ENCODE data around the gene FOCAD.

Gene FOCAD

DNA sequence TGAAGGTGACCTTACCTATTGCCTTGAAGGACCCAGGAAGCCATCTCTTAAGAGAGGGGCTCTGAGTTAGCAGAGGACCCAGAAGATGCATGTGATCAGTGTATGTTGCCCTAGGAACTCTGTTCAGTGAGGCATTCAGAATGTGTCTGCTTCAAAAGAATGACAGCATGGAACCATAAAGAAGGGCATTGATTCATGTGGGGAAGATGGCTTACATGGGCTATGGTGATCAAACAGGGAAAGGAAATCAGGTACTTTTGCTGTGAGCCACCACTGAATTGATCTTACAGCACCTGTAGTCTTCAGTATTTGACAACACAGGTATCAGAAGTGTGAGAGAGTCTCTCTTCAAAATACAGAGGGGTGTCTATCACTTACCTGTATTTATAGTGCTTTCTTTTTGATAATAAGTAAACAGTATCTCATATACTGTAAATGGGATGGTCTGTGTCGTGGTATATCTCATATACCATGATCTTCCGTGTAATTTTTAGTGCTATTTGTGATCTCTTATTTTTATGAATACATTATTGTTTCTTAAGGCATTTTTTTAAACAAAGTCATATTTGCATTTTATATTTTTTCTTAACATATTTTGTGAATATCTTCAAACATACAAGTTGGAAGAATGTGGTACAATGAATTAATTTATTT is 57.0 kb downstream of the FOCAD start:
- no peak for DNase-seq

DNA sequence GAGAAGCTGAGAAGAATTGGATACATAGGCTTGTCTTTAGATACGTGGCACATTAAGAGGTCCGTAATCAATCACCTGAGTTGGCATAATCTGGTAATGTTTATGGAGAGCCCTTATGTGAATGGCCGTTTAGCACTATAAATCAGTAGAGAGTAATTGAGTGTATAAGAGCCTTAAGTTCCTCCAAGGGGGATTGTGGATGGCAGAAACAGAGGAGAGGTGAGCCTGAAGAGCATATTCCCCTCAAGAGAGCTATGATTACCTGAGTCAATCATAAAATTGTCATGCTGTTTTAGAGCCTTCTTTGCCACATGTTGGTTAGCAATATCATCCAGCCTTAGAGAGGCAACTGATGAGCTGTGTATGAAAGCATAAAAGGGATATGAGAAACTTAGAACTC is 58.8 kb downstream of the FOCAD start:
- no peak for DNase-seq

DNA sequence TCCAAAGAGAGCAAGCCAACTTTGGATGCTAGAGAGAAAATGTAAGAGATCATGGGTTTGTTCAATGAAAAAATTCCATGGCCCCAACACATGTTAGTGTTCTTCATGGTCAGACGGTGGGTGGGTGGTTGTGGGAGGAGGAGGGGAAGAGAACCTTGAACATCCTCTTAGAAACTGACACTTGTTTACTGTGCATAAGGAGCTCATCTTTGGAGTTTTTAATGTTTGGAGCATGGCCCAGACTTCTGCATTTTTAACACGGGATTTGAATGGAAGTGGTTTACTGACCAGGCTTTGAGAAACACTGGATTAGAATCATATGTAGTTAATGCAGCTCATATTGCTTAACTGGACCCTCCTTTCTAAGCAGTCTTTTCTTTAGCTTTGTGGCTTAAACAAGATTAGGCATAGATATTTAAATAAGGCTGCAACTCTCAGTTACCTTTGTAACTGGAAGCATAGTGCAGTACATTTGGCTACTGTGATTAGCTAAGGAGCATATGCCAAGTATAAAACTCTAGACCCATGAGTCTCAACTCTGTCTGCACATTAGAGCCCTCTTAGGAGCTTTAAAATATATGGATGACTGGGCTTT is 60.1 kb downstream of the FOCAD start:
- no peak for DNase-seq

DNA sequence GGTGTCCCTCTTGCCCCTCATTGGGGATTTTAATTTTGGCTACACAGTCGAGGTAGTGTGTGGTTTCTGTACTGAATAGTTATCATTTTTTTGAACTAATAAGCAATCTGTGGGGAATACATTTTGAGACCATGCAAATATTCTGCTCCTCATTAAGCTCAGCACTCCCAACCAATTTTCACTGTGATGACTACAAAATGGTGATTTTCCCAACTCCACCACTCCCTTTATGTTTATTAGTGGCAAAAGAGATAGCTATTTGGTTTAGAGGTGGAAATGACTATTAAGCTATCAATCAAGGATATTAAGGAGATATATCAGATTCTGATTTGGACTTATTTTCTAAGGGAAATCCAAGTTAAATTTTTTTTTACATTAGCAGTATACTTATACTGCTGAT is 62.9 kb downstream of the FOCAD start:
- no peak for DNase-seq

DNA sequence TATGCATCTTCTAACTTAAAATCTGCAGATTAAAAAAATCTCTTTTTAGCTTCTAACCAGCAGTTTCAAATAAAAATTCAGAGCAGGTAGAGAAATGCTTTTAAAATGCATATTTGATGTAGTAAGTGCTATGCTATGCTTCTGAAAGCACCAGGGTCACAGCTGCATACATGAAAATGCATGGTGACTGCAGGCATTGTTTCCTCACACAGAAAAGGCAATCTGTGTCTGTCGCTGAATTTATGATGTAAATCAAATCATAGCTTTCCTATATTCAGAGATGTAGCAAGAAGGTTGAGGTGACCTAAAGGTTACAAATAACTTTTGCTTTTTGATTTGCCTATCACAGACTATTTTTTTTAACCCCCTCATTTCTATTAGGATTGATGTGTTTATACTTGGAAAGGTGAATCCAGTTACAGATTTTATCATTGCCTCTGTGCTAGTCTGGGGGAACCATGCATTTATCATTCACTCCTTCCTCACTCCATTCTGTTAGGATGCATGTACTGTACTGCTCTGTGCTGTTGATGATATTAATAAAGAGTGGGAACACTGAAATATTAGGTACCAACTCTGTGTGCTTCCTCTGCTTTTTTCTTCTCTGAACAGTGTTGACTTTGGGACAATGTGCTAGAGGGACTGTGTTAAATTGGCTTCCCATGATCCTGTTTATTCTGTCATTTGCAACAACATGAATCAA is 65.6 kb downstream of the FOCAD start:
- DNase-seq, result no peak

DNA sequence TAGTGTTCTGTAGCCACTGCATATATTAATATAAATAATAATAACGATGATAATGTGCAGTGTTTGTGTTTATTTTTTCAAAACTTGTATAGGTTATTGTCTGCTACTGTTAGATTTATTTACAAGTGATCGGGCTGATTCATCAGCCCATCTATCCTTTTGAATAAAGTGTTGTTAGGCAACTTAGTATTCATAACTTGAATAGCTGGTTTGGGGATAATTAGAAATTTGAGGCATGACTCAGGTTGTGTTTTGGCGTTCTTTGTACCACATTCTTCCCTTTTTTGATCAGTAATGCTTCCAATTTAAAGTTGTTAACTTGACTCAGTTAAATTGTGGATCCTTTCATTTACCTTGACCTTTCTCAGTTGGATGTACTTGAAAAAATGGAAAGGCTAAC is 69.7 kb downstream of the FOCAD start:
- no peak for DNase-seq

DNA sequence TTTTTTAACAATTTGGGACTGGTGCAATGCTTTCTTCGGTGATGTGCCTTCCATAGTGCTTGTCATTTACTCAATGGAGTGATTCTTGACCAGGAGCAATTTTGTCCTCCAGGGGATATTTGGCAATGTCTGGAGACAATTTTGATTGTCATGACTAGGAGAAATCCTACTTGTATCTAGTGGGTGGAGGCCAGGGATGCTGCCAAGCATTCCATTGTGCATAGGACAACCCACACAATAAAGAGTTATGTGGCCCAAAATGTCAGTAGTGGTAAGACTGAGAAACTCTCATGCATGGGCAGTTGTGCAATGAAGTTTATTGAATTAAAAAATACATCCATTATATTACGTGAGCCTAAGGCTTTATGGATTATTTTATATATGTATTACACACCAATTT is 70.5 kb downstream of the FOCAD start:
- DNase-seq, result no peak

DNA sequence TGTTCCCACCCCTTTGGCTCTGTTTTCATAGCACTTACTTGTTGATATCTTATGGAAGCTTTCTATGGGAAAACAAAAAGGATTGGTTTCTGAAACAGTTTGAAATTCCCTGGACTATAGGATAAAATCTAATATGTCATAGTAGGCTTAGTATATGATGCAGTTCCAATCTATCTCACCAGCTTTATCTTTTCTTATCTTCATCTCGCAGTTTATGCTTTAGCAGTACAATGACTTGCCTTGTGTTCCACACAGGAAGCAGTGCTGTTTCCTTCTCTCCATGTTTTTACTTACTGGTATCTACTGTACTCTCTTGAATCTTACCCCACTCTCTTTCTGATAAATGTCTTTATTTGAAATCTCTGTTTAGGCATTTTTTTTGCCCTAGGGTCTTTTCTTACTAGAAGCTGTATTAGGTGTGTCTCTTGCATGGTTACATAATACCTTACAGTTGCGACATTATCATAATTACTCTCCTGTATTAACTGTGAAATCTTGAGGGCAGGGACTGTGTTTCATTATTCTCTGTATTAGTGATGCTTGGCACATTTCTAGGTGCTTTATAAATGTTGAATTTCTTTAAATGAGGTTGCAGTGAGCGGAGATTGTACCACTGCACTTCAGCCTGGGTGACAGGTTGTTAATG is 76.3 kb downstream of the FOCAD start:
- DNase-seq, result no peak

DNA sequence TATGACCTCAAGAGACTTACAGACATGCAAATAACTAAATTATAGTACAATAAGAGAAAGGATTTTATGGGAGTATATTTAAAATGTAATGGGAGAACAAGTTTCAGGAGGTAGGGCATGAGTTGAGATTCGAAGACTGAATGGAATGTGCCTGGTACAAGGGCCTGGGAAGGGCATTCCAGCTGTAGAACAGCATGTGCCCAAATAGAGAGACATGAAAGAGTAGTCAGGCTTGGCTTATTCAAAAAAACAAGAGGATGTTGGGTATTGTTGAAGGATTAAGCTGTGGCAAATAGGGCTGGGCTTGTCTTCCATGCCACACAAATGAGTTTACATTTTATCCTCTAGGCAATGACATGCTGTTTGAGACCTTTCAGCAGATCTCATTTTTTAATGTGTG is 86.9 kb downstream of the FOCAD start:
- DNase-seq, result no peak

DNA sequence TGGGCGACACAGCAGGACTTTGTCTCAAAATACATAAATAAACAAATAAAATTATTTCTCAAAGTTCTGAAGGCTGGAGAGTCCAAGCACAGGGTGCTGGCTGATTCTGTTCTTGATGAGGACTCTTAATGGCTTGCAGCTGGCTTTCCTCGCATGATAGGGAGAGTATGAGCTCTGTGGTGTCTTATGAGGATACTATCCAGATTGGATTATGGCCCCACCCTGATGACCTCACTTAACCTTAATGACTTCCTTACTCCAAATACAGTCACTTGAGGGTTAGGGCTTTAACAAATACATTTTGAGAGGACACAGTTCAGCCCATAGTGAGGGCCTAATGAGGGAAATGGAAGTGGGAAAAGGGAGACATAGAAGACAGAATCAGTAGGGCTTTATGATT is 87.7 kb downstream of the FOCAD start:
- no peak for DNase-seq

DNA sequence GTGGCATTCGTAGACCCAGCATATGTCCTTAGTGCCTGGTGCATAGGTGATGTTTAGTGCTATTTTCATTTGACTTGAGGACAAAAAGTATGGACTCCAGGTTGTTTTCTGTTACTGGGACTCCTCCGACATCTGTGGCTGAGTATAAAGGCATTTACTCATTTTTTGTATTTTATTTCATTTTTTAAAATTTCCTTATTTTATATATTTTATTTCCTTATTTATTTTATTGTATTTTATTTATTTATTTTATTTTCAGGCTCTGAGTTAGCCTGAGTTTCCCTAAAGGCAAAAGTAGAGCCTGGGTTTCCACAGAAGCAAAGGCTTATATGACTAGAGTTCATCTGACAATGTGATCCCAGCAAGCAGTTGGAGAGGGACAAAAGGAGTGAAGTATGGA is 91.6 kb downstream of the FOCAD start:
- no peak for DNase-seq

DNA sequence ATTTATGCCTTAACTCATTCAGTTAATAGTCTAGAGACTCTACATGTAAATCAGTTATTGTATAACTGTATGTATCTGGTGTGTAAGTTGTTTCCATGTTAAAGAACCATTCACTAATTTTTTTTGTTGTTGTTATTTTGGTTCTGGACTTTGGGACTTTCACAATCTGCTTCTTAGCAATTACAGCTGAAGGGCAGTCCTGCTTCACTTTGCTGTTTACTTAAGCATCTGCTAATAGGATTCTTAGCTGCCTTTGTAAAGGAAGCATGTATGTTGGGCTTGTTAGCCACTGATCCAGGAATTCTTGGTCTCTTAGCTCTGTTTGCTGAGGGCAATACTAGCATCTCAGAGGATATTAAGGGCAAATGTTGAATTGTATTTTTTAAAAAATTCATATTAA is 97.0 kb downstream of the FOCAD start:
- DNase-seq, result no peak

DNA sequence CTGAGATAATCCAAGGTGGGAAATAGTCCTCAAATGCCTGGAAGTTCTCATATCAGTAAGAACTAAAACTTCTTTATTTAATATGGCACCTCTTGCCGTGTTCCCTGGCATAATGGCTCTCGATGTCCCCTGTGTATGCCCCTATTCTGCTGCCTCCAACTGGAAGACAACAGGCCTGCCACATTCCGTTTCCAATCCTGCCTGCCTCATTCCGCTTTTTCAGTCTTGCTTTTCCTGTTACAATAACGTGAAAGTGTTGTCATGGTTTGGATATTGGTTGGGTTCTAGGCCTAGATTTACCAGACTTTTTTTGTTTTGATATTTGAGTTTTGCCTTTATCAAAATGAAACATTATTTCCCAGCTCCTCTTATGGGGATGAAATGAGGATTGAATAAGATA is 98.2 kb downstream of the FOCAD start:
- no peak for DNase-seq

DNA sequence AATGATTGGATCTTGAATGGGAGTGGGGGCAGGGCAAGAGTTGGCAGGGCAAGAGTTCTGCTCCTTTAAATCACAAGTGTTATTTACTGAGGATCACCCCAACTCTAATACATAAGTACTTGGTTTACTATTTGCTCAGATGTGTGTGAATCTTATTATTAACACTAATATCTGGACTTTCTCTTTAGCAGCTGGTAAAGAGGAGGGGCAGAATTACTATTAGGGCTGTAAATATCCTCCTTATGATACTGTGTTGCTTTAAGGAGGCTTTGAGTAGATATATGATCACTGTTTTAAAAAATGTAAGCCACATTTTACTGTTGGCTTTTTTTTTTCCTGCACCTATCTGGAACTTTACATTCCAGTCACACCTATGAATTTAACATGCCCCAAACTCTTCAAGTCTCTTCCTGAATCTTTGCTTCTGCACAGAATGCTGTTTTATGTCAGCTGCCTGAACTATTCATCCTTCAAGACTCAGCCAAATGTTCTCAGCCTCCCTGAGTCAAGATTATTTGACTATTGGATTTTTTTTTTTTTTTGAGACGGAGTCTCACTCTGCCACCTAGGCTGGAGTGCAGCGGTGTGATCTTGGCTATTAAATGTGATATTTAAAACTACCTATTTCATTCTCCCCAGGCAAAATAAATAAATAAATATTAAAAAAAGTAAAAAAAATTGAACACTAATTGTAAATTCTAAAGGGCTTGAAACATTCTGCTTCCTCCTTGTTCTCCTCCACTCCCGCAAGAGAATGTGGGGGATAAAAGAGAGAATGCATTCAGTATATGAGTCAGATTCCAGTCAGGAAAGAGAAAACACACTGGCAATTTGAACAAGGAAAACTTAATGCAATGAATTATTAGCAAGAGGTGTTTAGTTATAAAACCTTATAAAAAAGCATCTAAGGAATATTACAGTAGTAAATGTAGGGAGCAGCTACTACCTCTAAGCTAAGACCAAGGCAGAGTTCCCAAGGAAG is 99.3 kb downstream of the FOCAD start:
- DNase-seq, result no peak

DNA sequence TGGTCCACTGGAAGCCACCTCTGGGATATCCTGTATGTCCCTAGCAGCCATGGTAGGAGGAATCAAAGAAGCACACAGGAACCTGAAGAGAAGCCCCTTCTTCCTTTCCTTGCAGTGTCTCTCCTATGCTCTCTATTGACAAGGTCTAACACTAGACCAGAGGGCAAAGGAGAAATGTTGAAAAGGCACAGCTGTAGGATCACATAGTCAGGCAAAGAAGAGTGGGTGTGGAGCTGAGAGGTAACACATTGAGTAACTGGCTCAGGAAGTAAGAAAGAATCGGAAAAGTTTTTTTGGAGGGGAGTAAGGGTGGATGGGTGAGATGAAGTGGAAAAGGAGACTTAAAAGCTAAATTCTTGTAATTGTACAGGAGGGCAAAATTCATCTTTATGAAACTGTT is 100.1 kb downstream of the FOCAD start:
- DNase-seq, result no peak

DNA sequence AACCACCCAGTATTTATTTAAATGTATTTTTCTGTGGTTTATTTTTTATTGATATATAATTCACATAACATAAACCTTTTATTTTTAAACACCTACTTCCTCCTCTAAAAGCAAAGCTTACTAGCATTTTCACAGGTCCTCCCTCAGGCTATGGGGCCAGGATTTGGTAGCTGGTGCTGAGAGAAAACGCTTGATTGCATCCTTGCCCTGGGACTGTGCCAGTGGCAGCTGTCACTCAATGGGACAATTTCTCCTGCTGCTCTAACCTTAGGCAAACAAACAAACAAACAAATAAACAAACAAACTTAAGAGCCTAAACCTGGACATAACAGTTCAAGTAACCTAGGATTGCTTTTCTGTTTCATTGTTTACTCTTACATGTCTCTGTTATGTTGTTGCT is 102.7 kb downstream of the FOCAD start:
- no peak for DNase-seq

DNA sequence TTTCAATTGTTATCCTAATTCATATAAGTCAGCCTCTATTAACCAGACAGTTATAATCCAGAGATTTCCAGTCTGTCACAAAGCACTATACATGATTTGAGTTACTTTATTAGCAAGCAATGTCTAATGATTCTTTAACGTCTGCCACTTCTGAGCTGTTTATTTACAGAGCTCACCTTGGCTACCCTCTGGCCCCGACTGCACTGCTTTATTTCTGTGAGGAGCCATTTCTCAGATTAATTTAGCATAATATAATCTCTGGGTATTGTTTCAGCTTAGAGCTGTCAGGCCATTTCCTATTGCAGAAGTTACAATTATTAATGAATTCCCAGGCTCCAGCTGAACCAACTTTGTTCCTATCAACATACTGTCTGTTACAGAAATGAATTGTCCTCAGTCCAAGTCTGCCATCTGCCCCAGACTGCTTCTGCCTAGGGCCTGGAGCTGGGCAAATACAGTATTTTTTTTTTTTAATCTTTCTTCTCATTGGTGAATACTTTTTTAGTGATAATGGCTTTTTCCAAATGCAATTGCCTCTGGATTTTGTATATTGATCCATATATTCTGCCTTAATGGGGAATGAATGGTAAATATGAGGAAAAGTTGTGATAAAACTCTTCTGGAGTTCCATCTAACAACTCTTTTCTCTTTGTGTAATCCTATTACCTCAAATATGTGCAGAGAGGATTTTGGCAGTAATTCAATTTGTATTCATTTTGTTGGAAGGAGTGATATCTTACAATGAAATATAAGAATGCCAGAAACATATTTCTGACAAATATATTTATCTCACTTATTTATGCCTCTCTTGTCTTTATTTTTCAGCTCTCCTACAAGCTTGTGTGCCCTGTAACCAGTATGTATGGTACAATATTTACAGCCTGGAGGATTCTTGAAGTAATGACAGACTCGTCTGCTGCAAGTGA is 104.7 kb downstream of the FOCAD start:
- no peak for DNase-seq

DNA sequence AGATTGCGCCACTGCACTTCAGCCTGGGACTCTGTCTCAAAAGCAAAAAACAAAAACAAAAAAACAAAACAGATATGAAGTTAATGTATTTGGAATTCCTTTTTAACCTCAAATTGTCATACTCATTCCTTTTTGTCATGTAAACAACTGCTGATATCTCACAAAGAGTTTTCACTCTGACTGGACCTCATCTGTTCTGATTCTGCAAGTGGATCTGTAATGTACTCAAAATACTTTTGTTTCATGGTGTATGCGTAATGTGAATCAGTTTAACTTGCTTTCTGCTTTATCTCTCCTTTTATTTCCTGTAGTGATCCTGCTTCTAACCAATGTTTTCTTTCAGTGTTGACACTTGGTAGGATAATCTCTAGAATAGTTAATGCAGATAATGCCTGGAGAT is 106.7 kb downstream of the FOCAD start:
- DNase-seq, result no peak

DNA sequence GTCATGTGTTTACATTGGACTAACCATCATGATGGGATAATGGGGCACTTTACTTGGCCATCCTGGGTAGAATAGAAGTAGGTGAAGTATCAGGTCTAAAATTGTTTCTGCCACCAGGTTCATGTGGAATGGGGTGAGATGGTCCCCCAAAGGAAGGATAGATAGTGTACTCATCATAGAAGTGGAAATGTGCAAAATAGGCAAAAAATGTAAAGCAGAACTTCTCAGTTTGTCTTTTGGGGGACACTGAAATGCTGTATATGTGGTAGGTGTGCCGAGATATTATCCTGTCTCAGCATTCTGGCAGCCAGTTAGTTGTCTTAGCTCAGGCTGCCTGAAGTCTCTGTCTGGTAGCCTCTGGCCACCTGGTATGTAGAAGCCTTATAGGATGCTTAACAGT is 107.6 kb downstream of the FOCAD start:
- DNase-seq, result no peak

DNA sequence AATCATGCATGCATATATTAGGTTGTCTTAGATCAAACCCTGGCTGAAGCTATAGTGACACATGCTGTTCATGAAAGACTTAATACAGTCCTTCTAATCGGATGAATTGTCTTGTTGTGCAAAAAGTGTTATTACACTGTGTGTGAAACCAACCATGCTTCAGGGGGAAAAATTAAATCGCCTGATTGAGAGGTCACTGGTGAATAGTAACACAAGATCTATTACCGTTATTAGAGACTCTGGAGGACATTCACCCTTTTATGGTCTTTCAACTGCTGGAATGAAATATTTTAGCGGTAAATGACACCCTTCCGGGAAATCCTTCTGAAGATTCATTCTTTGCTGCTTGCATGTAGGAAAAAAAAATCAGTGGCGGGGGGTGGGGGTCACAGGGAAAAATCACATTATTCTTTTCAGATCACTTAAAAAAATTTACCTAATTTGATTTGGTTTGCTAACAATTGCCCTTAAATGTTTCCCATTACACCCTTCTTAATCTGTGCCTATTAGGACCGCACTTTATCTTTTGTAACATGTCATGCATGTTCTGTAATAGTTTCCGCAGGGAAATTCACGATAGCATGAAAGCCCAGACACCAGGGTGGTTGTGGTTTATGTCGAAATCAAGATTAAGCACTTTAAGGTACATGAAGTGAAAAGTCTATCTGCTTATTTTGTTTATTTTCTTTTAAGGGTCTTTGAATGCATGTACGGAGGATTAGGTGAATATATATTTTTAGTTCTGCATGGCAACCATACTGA is 120.6 kb downstream of the FOCAD start:
- no peak for DNase-seq

DNA sequence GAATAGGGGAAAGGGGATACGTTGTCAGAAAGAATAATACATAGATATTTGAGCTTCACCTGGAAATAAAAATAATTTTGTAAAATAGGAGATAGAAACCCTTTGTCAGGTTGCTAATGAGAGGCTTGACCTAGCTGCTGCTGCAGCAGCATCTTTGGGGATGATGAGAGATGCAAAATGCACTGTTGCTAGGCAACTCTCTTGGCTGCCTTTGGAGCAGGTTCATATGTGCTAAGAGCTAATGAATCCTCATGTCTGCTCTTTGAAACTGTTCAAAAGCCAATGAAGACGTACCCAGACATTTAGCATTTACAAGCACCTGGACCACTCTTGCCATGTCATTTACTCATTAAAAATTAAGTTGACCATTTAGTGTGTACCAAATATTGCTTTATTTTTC is 121.7 kb downstream of the FOCAD start:
- no peak for DNase-seq

Data from activated naive CD4-positive, alpha-beta T cell treated with anti-CD3 and anti-CD28 coated beads, Interleukin-2, amount 50 U/mL, for 16 hours (primary cell).